GM19023 (cell line): ENCODE results near the gene PROM2.

ENCODE experiments used
- ATAC-seq: cut with Tn5 transposase; IDR thresholded peaks from one replicate; pipeline ENCODE4 v1.9.1; 2021; ENCODE audit warnings: mild to moderate bottlenecking, moderate library complexity; ENCODE audit not compliant: unreplicated experiment

The PROM2 gene

DNA sequence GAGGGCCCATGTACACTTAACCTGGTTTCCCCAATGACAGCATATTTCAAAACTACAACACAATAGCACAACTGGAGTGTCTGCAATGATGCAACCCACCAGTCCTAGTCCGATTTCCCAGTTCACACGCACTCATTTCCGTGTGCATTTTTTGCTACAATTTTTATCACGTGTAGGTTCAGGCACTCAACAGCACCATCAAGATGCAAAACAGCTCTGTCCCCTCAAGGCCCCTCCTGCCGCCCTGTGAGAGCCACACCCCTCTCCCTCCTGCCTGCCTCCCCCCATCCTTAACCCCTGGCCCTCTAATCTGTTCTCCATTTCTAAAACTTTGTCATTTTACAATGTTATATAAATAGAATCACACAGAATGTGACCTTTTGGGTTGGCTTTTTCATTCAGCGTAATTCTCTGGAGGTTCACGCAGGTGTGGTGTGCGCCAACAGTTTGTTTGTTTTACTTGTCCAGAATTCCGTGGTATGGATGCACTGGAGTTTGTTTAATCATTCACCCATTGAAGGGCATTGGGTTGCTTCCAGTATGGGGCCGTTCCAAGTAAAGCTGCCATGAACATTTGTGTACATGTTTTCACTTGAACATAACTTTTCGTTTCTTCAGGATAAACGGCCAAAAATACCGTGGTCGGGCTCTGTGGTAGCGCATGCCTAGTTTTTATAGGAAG, 31.3 kb downstream of the PROM2 start:
- no peak for ATAC-seq

DNA sequence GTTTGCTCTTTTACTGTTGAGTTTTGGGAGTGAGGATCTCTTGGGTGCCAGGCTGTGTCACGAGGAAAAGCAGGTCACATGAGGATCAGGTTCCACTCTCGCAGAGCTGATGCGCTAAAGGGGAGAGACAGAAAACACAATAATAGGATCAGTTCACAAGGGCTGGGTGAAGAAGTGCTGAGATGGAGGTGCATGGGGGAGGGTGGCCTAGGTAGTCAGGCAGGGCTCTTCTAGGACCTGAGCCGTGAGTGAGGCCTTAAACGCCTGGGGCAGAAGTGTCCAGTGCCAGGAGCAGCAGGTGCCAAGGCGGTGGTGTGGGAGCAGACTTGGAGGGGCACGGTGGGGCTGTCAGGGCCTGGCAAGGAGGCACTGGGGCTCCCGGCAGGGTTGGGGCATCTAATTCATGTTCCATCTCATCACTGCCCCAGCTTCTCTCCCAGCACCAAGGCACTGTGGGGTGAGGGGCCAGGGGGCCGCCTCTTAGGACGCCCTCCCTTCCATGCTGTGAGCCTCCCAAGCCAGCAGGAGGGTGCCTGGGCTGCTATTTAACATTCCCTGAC, 32.2 kb downstream of the PROM2 start:
- ATAC-seq: no peak

DNA sequence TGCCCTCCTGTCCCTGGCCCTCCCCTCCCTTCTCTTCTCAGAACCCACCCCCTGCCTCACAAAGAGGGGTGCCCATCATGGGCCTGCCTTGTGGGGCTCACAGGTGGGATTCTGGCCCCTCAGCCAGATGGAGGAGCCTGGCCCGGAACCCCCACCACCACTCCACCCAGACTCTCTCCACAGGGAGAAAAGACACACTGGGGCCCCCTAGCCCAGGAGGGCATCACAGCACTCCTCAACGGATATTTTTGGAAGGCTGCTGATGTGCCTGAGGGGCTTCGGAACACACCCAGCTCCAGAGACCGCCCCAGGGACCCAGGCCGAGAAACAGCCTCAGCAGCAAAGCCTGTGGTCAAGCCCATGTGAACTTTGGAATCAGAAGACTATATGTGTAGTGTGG, 32.8 kb downstream of the PROM2 start:
- ATAC-seq: no peak

- ATAC-seq: no peak
These were observed 33.6 kb downstream of the PROM2 start for GRCh38 chr2:95307878-95308277.

GRCh38 chr2:95308426-95308990, 34.3 kb downstream of the PROM2 start:
- ATAC-seq: no peak

DNA sequence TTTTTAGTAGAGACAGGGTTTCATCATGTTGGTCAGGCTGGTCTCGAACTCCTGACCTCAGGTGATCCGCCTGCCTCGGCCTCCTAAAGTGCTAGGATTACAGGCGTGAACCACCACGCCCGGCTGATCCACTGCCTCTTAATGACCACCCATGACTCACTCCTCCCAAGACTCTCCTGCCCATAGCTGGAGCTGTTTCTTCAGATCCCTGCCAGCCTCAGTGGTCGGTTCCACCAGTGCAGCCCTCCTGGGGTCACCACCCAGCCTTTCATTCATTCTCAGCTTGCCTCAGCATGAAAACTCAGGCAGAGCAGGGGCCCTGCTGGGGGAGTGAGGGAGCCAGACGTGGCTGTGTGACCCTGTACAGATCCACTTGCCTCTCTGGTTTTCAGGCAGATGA, 35.4 kb downstream of the PROM2 start:
- ATAC-seq: no peak

DNA sequence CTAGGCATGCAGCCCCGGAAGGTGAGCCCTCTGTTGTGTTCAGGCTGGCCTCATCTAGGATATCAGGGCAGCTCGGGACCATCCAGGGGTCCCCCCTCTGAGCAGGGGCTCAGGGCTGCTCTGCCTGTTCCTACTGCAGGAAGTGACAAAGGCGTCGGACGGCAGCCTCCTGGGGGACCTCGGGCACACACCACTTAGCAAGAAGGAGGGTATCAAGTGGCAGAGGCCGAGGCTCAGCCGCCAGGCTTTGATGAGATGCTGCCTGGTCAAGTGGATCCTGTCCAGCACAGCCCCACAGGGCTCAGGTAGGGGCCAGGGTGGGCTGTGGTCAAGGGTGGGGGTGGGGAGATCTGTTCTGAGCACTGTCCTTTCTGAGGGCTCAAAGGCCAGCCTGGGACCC, 36.0 kb downstream of the PROM2 start:
- ATAC-seq: no peak

DNA sequence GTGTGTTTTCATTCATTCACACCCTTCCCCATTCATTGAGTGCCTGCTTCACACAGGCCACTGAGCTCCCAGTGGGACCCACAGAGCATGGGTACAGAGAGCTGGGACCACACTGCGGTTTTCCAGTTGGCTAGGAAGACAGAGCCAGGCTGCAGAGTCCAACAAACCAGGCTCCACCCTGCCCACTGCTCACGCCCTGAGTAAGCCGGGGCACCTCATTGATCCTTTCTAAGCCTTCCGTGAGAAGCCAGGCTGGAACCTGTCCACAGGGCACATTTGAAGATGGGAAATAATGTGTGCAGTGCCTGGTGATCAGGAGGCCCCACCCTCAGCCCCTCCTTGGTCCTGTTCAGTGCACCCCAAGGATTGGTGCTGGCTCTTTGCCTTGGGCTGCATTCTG, 36.4 kb downstream of the PROM2 start:
- ATAC-seq: no peak

GRCh38 chr2:95311815-95312542, 37.7 kb downstream of the PROM2 start:
- no peak for ATAC-seq

DNA sequence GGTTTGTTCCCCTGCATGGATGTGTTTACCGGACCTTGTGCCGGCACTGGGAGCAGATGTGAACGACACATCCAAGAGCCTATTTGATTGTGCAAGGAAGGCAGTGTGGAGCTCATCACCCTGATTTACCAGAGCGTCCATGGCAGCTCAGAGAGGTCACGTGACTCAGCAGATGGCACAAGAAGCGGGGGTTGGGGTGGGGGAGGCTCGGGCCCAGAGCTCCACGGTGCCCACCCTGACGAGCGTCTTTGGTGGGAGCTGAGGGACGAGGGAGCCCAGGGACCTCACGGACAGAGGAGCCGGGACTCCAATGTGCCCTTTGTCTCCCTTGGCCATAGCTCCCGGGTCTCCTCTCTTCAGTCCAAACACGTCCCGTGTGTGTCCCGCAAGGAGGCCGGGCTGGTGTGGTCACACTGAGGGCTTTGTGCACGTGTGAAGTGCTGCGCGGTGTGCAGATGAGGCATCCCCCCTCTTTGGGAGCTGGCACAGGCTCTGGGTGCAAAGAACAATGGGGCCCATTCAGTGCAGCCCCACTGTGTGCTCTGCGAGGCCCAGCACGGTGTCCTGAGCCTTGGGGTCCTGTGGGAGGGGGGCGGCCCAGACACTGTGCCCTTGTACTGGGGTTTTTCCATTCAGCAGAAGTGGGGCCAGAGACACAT, 38.4 kb downstream of the PROM2 start:
- no peak for ATAC-seq

- ATAC-seq: no peak
These were observed 39.3 kb downstream of the PROM2 start for GRCh38 chr2:95313296-95314131.

DNA sequence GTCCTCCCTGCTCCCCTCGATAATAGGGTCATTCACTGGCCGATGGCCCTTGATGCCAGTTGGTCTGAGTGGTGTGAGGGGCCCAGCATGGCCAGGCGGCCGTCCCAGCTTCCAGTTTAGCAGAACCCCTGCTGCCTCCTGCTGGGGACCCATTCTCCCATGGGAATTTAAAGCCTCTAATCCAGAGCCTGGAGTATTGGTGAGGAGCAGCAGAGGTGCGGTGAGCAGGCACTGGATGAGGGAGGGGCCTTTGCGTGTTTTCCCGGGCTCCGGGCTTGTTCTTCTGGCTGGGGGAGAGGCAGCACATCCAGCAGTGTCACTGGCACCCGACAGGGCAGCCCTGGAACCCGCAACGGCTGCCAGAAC, 40.3 kb downstream of the PROM2 start:
- no peak for ATAC-seq

- no peak for ATAC-seq
These were observed 40.8 kb downstream of the PROM2 start for GRCh38 chr2:95314964-95315611.

DNA sequence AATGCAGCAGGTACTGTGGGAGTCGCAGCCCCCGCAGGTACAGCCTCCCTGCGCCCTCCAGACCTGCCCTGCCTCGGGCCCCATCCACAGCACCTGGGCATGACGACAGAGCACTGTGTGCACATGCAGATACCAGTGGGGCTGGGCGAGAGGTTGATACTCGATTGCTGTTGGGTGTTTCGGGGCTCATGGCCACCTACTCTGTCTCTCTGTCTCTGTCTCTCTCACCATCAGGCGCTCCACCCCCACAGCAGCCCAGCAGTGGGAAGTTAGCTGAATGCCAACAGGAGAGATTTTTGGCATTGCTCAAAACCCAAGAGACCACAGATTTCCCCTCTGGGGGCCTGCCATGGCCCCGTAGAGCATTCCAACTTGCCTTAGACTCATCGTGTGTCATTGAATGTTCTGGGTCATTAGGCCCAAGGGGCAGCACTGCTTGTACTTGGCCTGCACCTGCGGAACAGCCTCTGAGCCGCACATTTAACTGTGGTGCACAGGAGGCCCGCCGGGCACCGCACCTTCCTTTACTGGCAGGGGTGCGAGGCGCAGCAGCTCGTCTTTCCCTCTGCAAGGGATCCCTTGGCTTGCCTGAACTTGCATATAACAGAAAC, 41.7 kb downstream of the PROM2 start:
- ATAC-seq: no peak

- no peak for ATAC-seq
These were observed 42.3 kb downstream of the PROM2 start for GRCh38 chr2:95316466-95317122.

- ATAC-seq: no peak
These were observed 42.9 kb downstream of the PROM2 start for GRCh38 chr2:95317123-95317500.

- ATAC-seq: no peak
These were observed 43.6 kb downstream of the PROM2 start for GRCh38 chr2:95317665-95318425.

GRCh38 chr2:95318431-95319220, 44.4 kb downstream of the PROM2 start:
- ATAC-seq: no peak
